KOPT-K1 (cell line): ENCODE data around the gene UROC1.
"Not testable (repeated sequence)": the region's sequence is repeated elsewhere in the genome, so short reads cannot be mapped to it uniquely, and the experiment has no call there.

Experiments
- H3K27ac ChIP-seq: fragments of 200-600 bp; sonication (generic); 2 replicates; pipeline ENCODE4 v1.5.1; 2016; ENCODE audit warnings: antibody characterized with exemption, mild to moderate bottlenecking, low read depth, low read length; ENCODE audit not compliant: poor library complexity, severe bottlenecking
- H3K36me3 ChIP-seq: fragments of 200-600 bp; sonication (generic); 2 replicates; pipeline ENCODE4 v1.5.1; 2017; ENCODE audit warnings: antibody characterized with exemption, mild to moderate bottlenecking, low read length, moderate library complexity; ENCODE audit not compliant: insufficient read depth
- H3K9me3 ChIP-seq: fragments of 200-600 bp; sonication (generic); 2 replicates; pipeline ENCODE4 v1.5.1; 2017; ENCODE audit warnings: antibody characterized with exemption, low read length, mild to moderate bottlenecking; ENCODE audit not compliant: insufficient read depth, poor library complexity, severe bottlenecking

UROC1 gene

DNA sequence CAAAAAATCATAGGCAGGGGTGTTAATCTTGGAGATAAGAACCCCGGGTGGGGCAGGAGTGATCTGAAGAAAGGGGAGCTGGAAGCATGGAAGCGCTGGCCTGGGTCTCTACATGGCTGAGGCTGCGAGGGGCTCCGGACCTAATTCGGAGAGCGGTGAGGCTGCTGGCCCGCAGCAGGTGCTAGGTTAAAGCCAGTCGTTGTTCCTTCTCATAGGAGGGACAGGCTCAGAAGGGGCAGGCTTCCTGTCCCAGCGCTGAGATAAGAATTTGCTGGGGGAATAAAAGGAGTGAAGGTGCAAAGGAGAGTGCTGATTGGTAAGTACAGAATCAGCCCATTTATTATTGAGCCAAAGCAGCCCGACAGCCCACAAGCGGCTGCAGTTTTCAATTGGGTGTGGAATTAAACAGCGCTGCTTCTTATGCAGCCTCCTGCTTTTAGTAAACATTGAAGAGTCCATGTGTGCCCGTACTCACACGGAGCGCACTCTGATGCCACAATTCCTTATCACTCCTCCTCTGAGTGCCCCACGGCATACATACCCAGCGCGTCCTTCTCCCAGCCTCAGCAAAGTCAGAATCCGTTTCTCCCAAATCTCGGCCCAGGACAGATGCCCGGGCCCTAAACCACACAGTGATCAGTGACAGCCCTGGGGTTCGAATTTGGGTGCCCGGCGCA is 23.5 kb upstream of the UROC1 start:
- no peak overlapping the region for H3K27ac ChIP-seq
- no peaks in the 10 kb centered on the region for H3K9me3 ChIP-seq

DNA sequence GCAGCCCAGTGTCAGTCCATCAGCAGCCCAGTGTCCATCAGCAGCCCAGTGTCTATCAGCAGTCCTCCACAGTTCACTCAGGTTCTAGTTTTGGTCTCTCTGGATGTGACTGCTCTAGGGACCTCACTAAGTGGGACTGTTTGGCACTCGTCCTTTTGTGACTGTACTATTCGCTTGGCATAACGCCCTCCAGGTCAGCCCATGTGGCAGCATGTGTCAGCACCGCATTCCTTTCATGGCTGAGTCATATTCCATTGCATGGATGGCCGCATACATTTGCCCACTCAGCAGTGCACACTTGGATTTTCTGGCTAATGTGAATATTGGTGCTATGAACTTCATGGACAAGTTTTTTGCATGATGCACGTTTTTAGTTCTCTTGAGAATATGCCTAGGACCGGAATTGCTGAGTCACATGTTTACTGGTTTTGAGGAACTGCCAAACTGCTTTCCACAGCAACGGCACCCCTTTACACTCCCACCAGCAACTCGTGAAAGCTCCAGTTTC is 22.8 kb upstream of the UROC1 start:
- no peak overlapping the region for H3K27ac ChIP-seq
- H3K9me3 ChIP-seq, result no peaks in the 10 kb centered on the region
- H3K36me3 ChIP-seq, result no peaks in the 10 kb centered on the region

More for the DNA sequence above, 23.5 kb upstream of the UROC1 start:
- H3K36me3 ChIP-seq, result no peaks in the 10 kb centered on the region

- no peaks in the 10 kb centered on the region for H3K9me3 ChIP-seq
- no peak overlapping the region for H3K27ac ChIP-seq
Observed at GRCh38 chr3:126539558-126540250, 22.1 kb upstream of the UROC1 start.

GRCh38 chr3:126538966-126539365 is 21.4 kb upstream of the UROC1 start:
- Histone ChIP-seq H3K27ac (no peak overlapping the region), H3K9me3 (no peaks in the 10 kb centered on the region), H3K36me3 (no peaks in the 10 kb centered on the region)

More at GRCh38 chr3:126539558-126540250, 22.1 kb upstream of the UROC1 start:
- H3K36me3 ChIP-seq, result no peaks in the 10 kb centered on the region

DNA sequence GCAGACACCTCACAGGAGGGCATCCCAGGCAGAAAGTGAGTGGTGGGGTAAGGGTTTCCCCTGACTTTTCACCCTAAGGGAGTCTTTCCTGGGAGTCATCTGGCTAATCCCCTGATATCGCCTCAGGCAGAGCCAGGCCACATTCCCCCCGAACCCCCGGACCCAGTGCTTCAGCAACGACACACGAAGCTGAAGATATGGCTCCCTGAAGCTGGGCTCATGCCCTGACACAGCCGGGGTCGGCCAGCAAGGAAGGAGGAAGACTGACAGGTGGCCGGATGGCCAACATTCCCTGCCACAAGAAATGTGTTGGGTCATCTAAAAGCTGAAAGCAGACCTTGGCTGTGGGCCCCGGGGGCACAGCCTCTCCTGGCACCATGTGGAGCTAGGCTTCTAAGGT is 20.7 kb upstream of the UROC1 start:
- Histone ChIP-seq H3K27ac (no peak overlapping the region), H3K9me3 (no peaks in the 10 kb centered on the region), H3K36me3 (no peaks in the 10 kb centered on the region)

GRCh38 chr3:126537730-126538281 is 20.2 kb upstream of the UROC1 start:
- no peaks in the 10 kb centered on the region for H3K9me3 ChIP-seq
- no peak overlapping the region for H3K27ac ChIP-seq
- no peaks in the 10 kb centered on the region for H3K36me3 ChIP-seq

- Histone ChIP-seq H3K27ac (no peak overlapping the region), H3K36me3 (no peaks in the 10 kb centered on the region), H3K9me3 (no peaks in the 10 kb centered on the region)
Observed at GRCh38 chr3:126537116-126537729, 19.6 kb upstream of the UROC1 start.

GRCh38 chr3:126536126-126536525 is 18.6 kb upstream of the UROC1 start:
- H3K9me3 ChIP-seq, result no peaks in the 10 kb centered on the region
- H3K36me3 ChIP-seq, result no peaks in the 10 kb centered on the region
- no peak overlapping the region for H3K27ac ChIP-seq

DNA sequence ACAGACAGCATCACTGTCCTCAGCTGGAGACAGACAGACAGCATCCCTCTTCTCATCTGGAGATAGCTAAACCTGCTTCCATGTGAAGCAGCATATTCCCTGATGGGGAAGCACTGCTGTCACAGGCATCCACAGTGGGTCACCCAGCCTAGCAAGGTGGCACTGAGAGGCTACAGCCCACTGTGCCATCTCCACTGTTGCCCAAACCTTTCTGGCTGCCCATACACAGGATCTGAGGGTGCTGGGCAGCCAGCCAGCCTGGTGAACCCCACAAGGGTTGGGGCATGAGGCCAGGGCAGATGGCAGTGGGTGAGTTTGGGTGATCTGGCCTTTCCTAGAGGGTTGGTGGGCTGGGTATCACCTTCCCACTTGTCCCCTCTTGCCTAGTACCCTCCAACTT is 18.1 kb upstream of the UROC1 start:
- Histone ChIP-seq H3K36me3 (no peaks in the 10 kb centered on the region), H3K27ac (no peak overlapping the region)

DNA sequence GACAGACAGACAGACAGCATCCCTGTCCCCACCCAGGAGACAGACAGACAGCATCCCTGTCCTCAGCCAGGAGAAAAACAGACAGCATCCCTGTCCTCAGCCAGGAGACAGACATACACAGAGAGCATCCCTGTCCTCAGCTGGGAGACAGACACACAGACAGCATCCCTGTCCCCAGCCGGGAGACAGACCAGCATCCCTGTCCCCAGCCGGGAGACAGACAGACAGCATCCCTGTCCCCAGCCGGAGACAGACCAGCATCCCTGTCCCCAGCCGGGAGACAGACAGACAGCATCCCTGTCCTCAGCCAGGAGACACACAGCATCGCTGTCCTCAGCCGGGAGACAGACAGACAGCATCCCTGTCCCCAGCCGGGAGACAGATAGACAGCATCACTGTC is 17.1 kb upstream of the UROC1 start:
- H3K27ac ChIP-seq, H3K9me3 ChIP-seq, H3K36me3 ChIP-seq: not testable (repeated sequence)

More for the DNA sequence above, 18.1 kb upstream of the UROC1 start:
- H3K9me3 ChIP-seq, result no peaks in the 10 kb centered on the region

GRCh38 chr3:126533506-126533905 is 15.9 kb upstream of the UROC1 start:
- Histone ChIP-seq H3K9me3 (no peaks in the 10 kb centered on the region), H3K36me3 (no peaks in the 10 kb centered on the region), H3K27ac (no peak overlapping the region)

DNA sequence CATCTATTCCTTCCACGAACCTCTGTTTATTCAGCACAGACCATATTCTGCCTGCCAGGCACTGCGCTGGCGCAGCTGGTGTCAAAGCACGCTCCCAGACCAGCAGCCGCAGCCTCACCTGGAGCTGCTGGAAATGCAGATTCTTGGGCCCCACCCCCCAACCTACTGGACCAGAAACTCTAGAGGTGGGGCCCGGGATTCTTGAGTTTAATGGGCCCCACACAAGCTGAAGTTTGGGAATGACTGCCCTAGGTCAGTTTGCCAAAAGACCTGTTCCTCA is 13.4 kb upstream of the UROC1 start:
- Histone ChIP-seq H3K36me3 (no peaks in the 10 kb centered on the region), H3K27ac (no peak overlapping the region), H3K9me3 (no peaks in the 10 kb centered on the region)

DNA sequence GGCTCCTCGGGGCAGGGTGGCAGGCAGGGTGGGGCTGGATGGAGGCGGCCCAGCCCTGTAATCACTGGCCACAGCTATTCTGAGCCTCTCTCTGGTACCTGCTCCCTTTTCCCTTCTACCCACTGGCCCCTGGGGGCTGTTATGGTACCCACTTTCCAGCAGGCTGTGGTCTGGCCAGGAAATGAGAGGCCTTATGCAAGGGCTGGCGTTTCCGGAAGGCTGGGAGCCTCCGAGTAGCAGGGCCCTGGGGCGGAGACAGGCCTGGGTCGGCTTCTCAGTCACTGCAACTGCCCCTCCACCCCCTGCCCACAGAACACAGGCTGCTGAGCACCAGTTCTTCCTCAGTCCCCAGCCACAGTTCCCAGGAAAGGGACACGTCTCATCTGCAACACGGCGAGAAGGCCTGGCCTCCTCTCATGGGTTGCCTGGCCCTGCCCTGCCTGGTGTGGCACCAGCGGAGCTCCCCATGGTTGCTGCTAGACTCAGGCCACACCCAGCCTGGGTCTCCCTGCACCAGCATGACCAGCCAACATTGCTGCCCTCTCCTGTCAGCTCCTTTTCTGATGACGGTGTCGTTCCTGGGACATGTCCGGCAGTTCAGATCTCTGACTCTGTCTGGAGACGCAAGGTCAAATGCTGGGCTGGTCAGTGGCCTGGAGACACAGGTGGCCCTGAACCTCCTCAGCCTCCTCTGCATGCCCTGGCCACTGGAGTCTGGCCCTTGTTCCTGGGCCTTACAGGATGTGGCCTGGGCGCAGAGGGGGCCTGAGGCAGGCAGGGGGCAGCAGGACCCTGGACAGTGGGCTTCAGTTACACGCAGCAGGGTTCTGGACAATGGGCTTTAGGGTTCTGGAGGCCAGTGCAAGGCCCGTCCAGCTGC is 12.8 kb upstream of the UROC1 start:
- no peaks in the 10 kb centered on the region for H3K36me3 ChIP-seq
- no peaks in the 10 kb centered on the region for H3K9me3 ChIP-seq
- no peak overlapping the region for H3K27ac ChIP-seq

- no peaks in the 10 kb centered on the region for H3K36me3 ChIP-seq
- H3K27ac ChIP-seq, result no peak overlapping the region
- no peaks in the 10 kb centered on the region for H3K9me3 ChIP-seq
Observed at GRCh38 chr3:126529585-126530170, 12.1 kb upstream of the UROC1 start.
